Activated T-helper 2 cell treated with anti-CD3 and anti-CD28 coated beads, Interferon-gamma antibody, Interleukin-2, Interleukin-4, amounts not matched to agents 10 μg/mL and 5 μg/mL and 100 μg/mL, durations not matched to agents 14 hours and 24 hours and 36 hours (primary cell): ENCODE data around the gene C17orf78. TPM values are rescaled to one million over a fixed set of nuclear protein-coding genes. Genes with fewer than 3 reads are reported as not detected.
A peak's percentile ranks its signal among the peaks of the same experiment; 100 is the strongest.

ENCODE experiments used
- DNase-seq: peaks from one replicate; pipeline ENCODE4 v3.0.0; 2021; ENCODE audit warnings: low spot score
- H3K27ac Mint-ChIP-seq: one replicate; pipeline ENCODE4 v1.8.0; 2021; ENCODE audit warnings: mixed read lengths
- H3K27me3 Mint-ChIP-seq: one replicate; pipeline ENCODE4 v1.8.0; 2021; ENCODE audit warnings: low read depth, mixed read lengths
- H3K36me3 Mint-ChIP-seq: one replicate; pipeline ENCODE4 v1.8.0; 2021; ENCODE audit warnings: low read depth, mixed read lengths
- H3K4me1 Mint-ChIP-seq: one replicate; pipeline ENCODE4 v1.8.0; 2021; ENCODE audit warnings: low read depth, mixed read lengths
- H3K4me3 Mint-ChIP-seq: one replicate; pipeline ENCODE4 v1.8.0; 2021; ENCODE audit warnings: low read depth, mild to moderate bottlenecking, moderate library complexity, mixed read lengths
- H3K9me3 Mint-ChIP-seq: one replicate; pipeline ENCODE4 v1.8.0; 2021; ENCODE audit warnings: mixed read lengths
- intact Hi-C: fragments of 100-400 bp; cut with micrococcal nuclease; formaldehyde crosslinking; loops from one replicate; pipeline ENCODE4 v1.15.1; 2023
- total RNA-seq: library from RNA; stranded (reverse); gene quantifications from 2 replicates; pipeline ENCODE4 v1.2.3, GENCODE V29; 2022

Gene C17orf78
- total RNA-seq, 1 donor from 2014 or later: not detected

GRCh38 chr17:37359682-37360188, 16.1 kb upstream of the C17orf78 start:
- DNase-seq: no peak
- Mint-ChIP-seq H3K4me3 (peak overlapping the region; percentile 68), H3K9me3 (no peaks in the 10 kb centered on the region), H3K36me3 (peaks cover 15% of the 10 kb centered on the region), H3K27ac (peak overlapping the region; percentile 83), H3K4me1 (peaks cover 20% of the 10 kb centered on the region), H3K27me3 (no peaks in the 10 kb centered on the region)
- intact Hi-C loops: loop anchor here (5.0 kb wide), 1 partner anchor 33 kb away; no protein-coding TSS in a partner anchor

- no peaks in the 10 kb centered on the region for H3K27me3 Mint-ChIP-seq
- no peaks in the 10 kb centered on the region for H3K9me3 Mint-ChIP-seq
- H3K4me1 Mint-ChIP-seq: peaks cover 20% of the 10 kb centered on the region
- no peak for DNase-seq
- H3K27ac Mint-ChIP-seq: no peak overlapping the region
- H3K4me3 Mint-ChIP-seq: no peak overlapping the region
- H3K36me3 Mint-ChIP-seq: peaks cover 15% of the 10 kb centered on the region
- intact Hi-C loops: no loop called here
Measured at GRCh38 chr17:37360632-37361031, 15.2 kb upstream of the C17orf78 start.

- H3K36me3 Mint-ChIP-seq: peaks cover 14% of the 10 kb centered on the region
- H3K27me3 Mint-ChIP-seq: no peaks in the 10 kb centered on the region
- no peaks in the 10 kb centered on the region for H3K9me3 Mint-ChIP-seq
- DNase-seq: no peak
- H3K27ac Mint-ChIP-seq: no peak overlapping the region
- H3K4me3 Mint-ChIP-seq: no peak overlapping the region
- intact Hi-C loops: no loop called here
- peaks cover 20% of the 10 kb centered on the region for H3K4me1 Mint-ChIP-seq
Measured at GRCh38 chr17:37361543-37361942, 14.2 kb upstream of the C17orf78 start.

GRCh38 chr17:37365589-37365988, 10.2 kb upstream of the C17orf78 start:
- Mint-ChIP-seq H3K27ac (no peak overlapping the region), H3K4me3 (no peak overlapping the region), H3K9me3 (no peaks in the 10 kb centered on the region), H3K36me3 (no peaks in the 10 kb centered on the region), H3K27me3 (no peaks in the 10 kb centered on the region), H3K4me1 (no peaks in the 10 kb centered on the region)
- intact Hi-C loops: no loop called here
- no peak for DNase-seq

- no peaks in the 10 kb centered on the region for H3K36me3 Mint-ChIP-seq
- no peaks in the 10 kb centered on the region for H3K9me3 Mint-ChIP-seq
- H3K4me1 Mint-ChIP-seq: peaks cover 5% of the 10 kb centered on the region
- no peak overlapping the region for H3K27ac Mint-ChIP-seq
- intact Hi-C loops: no loop called here
- no peak for DNase-seq
- H3K4me3 Mint-ChIP-seq: no peak overlapping the region
- H3K27me3 Mint-ChIP-seq: no peaks in the 10 kb centered on the region
Measured at GRCh38 chr17:37368577-37368976, 7.2 kb upstream of the C17orf78 start.

- H3K4me1 Mint-ChIP-seq: peaks cover 6% of the 10 kb centered on the region
- H3K27me3 Mint-ChIP-seq: no peaks in the 10 kb centered on the region
- H3K4me3 Mint-ChIP-seq: no peak overlapping the region
- peak; percentile 59 for DNase-seq
- no peaks in the 10 kb centered on the region for H3K36me3 Mint-ChIP-seq
- H3K27ac Mint-ChIP-seq: no peak overlapping the region
- intact Hi-C loops: loop anchor here (1.0 kb wide), 1 partner anchor 24 kb away; no protein-coding TSS in a partner anchor
- no peaks in the 10 kb centered on the region for H3K9me3 Mint-ChIP-seq
Measured at GRCh38 chr17:37373530-37374159, 2.1 kb upstream of the C17orf78 start.

GRCh38 chr17:37382056-37382455, 6.3 kb downstream of the C17orf78 start:
- DNase-seq: no peak
- Mint-ChIP-seq H3K4me3 (no peak overlapping the region), H3K27ac (no peak overlapping the region), H3K27me3 (no peaks in the 10 kb centered on the region), H3K36me3 (no peaks in the 10 kb centered on the region), H3K9me3 (no peaks in the 10 kb centered on the region), H3K4me1 (no peaks in the 10 kb centered on the region)
- intact Hi-C loops: no loop called here

GRCh38 chr17:37384560-37385149, 8.9 kb downstream of the C17orf78 start:
- DNase-seq: no peak
- H3K36me3 Mint-ChIP-seq: no peaks in the 10 kb centered on the region
- no peak overlapping the region for H3K4me3 Mint-ChIP-seq
- H3K27me3 Mint-ChIP-seq: no peaks in the 10 kb centered on the region
- no peak overlapping the region for H3K27ac Mint-ChIP-seq
- intact Hi-C loops: no loop called here
- peaks cover 4% of the 10 kb centered on the region for H3K4me1 Mint-ChIP-seq
- no peaks in the 10 kb centered on the region for H3K9me3 Mint-ChIP-seq

GRCh38 chr17:37385474-37385990, 9.7 kb downstream of the C17orf78 start:
- peaks cover 4% of the 10 kb centered on the region for H3K4me1 Mint-ChIP-seq
- no peak overlapping the region for H3K4me3 Mint-ChIP-seq
- H3K27me3 Mint-ChIP-seq: no peaks in the 10 kb centered on the region
- no peak for DNase-seq
- H3K36me3 Mint-ChIP-seq: no peaks in the 10 kb centered on the region
- intact Hi-C loops: no loop called here
- no peak overlapping the region for H3K27ac Mint-ChIP-seq
- no peaks in the 10 kb centered on the region for H3K9me3 Mint-ChIP-seq

GRCh38 chr17:37386462-37386861, 10.7 kb downstream of the C17orf78 start:
- intact Hi-C loops: no loop called here
- no peak for DNase-seq
- H3K9me3 Mint-ChIP-seq: no peaks in the 10 kb centered on the region
- peaks cover 7% of the 10 kb centered on the region for H3K4me1 Mint-ChIP-seq
- H3K36me3 Mint-ChIP-seq: no peaks in the 10 kb centered on the region
- H3K27ac Mint-ChIP-seq: no peak overlapping the region
- no peak overlapping the region for H3K4me3 Mint-ChIP-seq
- H3K27me3 Mint-ChIP-seq: no peaks in the 10 kb centered on the region

GRCh38 chr17:37388266-37388665, 12.5 kb downstream of the C17orf78 start:
- intact Hi-C loops: no loop called here
- peaks cover 23% of the 10 kb centered on the region for H3K4me1 Mint-ChIP-seq

GRCh38 chr17:37389160-37389559, 13.4 kb downstream of the C17orf78 start:
- H3K4me3 Mint-ChIP-seq: no peak overlapping the region
- no peaks in the 10 kb centered on the region for H3K36me3 Mint-ChIP-seq
- no peak overlapping the region for H3K27ac Mint-ChIP-seq

More at GRCh38 chr17:37388266-37388665, 12.5 kb downstream of the C17orf78 start:
- Mint-ChIP-seq H3K27me3 (no peaks in the 10 kb centered on the region), H3K36me3 (no peaks in the 10 kb centered on the region), H3K9me3 (no peaks in the 10 kb centered on the region), H3K27ac (no peak overlapping the region), H3K4me3 (no peak overlapping the region)
- no peak for DNase-seq

GRCh38 chr17:37391146-37391545, 15.4 kb downstream of the C17orf78 start:
- Mint-ChIP-seq H3K36me3 (no peaks in the 10 kb centered on the region), H3K4me1 (peaks cover 25% of the 10 kb centered on the region), H3K4me3 (no peak overlapping the region), H3K27me3 (no peaks in the 10 kb centered on the region), H3K9me3 (no peaks in the 10 kb centered on the region), H3K27ac (no peak overlapping the region)
- intact Hi-C loops: loop anchor here (5.0 kb wide), 1 partner anchor 34 kb away; no protein-coding TSS in a partner anchor
- DNase-seq: no peak

More at GRCh38 chr17:37389160-37389559, 13.4 kb downstream of the C17orf78 start:
- DNase-seq: no peak
- Mint-ChIP-seq H3K4me1 (peaks cover 25% of the 10 kb centered on the region), H3K27me3 (no peaks in the 10 kb centered on the region), H3K9me3 (no peaks in the 10 kb centered on the region)
- intact Hi-C loops: no loop called here
